HG03280 (cell line): ENCODE data around the gene RGS7.

Source experiments
- ATAC-seq: cut with Tn5 transposase; IDR thresholded peaks from one replicate; pipeline ENCODE4 v1.9.1; 2021; ENCODE audit warnings: mild to moderate bottlenecking, moderate library complexity; ENCODE audit not compliant: unreplicated experiment

RGS7 gene

DNA sequence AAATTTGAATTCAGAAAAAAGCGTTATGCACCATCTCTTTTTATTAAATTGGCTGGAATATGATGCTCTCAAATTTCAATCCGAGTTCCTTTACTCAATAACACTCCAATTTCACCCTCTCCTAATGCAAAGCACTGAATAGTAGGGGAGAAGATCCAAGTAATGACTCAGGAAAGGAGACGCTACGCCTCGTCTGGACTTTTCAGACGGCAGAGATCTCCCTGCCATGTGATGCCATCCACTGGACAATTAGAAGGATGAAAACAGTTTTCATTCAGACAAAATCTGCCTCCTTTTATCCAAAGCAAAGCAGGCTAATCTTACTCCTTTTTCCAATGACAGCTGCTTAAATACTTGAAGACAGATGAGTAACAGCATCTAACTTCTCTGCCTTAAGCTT is 502.6 kb downstream of the RGS7 start:
- ATAC-seq = no peak

DNA sequence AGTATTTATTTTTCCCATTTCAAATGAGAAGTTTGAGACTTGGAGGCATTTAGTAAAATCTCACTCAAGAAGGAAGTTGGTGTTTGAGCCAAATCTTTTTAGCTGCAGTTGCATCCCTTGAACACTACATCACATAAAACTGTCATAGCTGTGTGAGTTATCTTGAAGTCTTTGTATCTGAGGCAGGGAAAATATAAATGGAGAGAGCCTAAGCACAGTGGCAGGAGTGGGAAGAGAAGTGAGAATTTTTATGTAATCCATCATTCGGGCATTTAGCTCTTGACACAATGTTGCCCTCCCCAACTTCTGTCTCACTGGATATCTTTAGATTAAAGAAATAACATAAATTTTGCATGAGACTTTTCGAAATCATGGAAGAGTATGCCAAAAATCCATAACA is 509.7 kb downstream of the RGS7 start:
- ATAC-seq = no peak

DNA sequence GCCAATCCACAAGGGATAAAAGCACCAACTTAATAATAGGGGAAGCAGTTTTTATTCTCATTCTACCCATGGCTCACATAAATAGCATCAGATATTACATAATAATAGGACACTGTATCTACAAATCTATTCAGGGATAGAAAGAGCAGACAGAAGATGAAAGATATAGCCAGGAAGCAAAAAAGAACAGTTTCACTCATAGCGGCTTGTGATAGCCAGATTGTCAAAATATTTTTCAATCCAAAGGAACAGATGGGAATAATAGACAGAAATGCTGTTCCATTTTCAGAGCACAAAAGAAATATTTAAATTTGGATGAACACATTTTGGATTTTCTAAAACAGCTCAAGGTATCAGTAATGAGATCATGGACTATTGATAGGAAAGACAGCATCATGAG is 512.5 kb downstream of the RGS7 start:
- ATAC-seq = no peak

DNA sequence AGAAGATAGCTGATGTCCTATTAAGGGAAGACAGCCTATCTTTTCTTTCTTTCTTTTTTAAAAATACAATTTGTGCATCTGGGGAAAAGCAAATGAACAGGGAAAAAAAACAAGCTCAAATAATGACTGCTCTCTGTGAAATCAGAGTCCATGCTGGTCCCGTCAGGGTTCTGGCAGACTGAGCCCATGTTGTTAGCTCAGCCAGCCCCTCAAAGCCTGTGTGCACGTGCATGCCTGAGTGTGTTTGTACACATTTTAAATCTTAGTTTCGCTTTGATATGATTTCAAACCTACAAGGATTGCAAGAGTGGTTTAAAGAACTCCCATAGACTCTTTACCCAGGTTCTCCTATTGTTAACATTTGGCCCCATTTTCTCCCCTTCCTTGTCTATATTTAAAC is 513.2 kb downstream of the RGS7 start:
- no peak for ATAC-seq

DNA sequence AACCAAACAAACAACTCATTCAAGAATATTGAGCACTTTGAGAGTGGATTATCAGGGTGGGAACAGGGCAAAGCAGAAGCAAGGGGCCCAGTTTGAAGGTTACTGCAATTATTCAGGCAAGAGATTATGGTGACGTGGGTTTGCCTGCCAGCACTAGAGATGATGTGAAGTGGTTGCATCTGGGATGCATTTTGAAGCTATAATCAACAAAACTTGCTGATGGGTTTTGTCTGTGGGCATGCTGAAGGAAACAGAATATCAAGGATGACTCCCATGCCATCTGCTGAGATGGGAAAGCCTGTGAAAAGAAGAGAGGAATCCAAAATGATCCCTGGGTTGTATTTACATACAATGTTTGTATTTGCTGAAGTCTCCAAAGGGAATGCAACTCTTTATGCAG is 520.7 kb downstream of the RGS7 start:
- no peak for ATAC-seq

DNA sequence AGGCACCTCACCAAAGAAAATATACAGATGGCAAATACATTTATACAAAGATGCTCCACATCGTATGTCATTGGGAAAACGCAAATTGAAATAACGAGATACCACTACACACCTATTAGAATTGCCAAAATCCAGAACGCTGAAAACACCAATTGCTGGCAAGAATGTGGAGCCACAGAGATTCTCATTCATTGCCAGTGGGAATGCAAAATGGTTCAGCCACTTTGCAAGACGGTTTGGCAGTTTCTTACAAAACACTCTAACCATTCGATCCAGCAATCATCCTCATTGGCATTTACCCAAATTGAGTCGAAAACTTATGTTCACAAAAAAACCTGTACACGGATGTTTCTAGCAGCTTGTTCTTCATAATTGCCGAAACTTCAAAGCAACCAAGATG is 521.7 kb downstream of the RGS7 start:
- ATAC-seq = no peak

DNA sequence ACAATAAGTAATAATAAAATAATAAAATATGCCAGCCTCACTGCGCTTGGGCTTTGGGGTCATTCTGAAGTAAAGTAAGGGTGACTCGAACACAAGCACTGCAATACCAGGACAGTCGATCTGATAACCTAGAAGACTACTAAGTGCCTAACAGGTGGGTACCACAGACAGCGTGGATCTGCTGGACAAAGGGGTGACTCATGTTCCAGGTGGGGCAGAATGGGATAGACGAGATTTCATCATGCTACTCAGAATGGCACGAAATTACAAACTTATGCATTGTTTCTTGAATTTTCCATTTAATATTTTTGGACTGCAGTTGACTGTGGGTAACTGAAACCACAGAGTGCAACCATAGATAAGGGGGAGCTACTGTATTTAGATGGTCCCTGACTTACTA is 523.9 kb downstream of the RGS7 start:
- no peak for ATAC-seq

DNA sequence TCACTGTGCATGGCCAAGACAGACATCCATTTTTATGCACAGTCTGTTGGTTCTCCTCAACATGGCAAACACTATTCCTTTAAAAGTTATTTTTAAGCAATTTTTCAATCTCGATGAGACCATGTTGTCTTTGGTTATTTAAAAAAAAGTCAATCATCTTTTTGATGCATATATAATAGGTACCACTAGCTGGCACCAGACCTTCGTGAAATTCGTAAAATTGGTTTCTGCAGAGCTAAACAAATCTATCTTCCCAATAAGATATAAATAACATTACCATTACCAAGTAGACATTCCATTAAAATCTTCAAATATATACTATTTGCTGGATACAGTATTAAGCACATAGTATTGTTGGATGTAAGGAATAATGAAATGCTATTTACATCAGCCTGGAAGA is 525.1 kb downstream of the RGS7 start:
- ATAC-seq = no peak

DNA sequence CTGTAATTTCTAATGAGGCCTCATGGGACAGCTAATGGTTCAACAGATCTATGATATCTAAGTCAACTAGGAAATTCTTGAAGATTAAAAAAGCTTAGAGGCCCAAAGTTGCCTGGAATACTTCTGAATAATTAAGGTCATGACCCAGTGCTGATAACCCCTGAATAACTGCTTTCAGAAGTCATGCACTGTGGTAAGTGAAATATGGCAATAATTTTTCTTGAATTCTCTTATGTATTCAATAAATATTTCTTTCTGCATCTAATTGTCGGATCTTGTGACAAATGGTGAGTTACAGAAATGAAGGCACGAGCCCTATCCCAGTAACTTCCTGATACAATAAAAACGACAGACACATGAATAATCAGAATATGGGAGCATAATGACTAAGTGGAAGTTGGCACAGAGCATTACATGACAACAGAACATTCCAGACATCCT is 525.8 kb downstream of the RGS7 start:
- no peak for ATAC-seq

DNA sequence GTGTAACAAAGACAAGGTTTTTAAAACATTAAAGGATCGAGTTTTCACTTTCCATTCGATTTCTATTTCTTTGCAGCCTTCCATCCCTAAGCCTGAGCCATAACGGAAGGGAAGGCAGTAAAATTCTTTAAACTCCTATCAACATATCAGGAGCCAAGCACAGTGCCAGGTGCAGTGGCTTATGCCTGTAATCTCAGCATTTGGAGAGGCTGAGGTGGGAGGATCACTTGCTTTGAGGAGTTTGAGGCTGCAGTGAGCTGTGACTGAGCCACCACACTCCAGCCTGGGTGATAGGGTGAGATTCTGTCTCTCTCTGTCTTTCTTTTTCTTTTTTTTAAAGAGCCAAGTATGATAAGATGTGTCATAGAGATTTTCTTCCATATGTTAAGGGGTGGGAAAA is 527.5 kb downstream of the RGS7 start:
- ATAC-seq = no peak

DNA sequence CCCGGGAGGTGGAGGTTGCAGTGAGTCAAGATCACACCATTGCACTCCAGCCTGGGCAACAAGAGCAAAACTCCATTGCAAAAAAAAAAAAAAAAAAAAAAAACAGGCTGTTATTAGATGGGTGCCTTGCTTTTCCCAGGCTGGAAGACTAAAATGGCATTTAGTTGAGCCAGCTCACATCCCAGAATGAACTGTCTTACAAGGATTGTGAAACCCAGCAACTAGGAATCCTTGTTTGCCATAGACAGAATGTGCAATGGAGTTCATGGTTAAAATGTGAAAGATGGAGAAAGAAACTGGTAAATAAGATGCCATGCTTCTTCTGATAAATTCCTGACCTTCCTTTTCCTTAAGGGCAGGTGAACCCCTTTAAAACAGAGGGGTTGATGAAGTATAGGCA is 529.2 kb downstream of the RGS7 start:
- no peak for ATAC-seq

DNA sequence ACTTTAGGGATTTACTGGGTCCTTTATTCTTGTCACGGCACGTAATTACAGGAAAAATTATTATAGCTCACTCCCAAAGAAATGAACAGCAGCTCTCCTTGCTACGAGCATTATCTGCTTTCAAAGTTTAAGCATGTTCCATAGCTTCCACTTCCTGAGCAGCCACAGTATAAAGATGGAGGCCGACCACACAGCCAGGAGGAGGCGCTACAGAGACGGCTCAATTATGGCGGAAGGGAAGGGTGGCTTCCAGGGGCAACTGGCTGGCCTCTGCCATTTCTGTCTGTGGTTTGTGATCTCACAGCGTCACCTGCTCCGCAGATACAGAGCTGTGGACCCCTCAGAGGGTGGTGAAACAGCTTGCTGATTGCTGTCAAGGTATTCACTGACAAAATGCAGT is 532.8 kb downstream of the RGS7 start:
- no peak for ATAC-seq

DNA sequence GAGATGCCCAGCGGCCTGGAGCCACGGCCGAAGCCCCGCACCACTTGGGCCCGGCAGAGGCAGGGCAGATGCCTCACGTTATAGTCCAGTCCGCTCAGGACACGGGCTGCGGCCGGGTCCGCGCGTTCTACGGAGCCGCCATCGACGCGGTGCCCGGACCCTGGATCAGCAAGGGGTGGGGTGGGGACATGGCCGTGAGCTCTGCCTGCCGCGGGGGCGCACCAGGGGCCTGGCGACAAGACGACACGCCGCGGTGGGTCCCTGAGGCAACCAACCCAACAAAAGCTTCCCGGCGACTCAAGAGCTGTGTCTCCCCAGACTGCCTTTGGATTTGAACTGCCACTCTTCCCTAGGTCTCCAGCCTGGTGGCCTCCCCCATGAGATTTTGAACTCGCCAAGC is 533.6 kb downstream of the RGS7 start:
- ATAC-seq = no peak

DNA sequence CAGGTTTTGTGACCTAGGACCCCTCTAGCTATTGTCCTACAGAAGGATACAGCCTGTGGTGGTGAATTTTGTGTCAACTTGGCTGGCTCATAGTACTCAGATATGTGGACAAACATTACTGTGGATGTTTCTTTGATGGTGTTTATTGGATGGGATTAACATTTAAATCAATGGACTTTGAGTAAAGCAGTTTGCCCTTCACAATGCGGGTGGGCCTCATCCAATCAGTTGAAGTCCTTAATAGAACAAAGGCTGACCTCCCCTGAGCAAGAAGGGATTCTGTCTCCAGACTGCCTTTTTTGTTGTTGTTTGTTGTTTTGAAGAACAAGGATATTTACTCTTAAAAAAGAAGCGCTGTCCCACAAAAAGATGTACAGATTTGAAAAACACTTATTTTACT is 535.1 kb downstream of the RGS7 start:
- ATAC-seq = no peak

DNA sequence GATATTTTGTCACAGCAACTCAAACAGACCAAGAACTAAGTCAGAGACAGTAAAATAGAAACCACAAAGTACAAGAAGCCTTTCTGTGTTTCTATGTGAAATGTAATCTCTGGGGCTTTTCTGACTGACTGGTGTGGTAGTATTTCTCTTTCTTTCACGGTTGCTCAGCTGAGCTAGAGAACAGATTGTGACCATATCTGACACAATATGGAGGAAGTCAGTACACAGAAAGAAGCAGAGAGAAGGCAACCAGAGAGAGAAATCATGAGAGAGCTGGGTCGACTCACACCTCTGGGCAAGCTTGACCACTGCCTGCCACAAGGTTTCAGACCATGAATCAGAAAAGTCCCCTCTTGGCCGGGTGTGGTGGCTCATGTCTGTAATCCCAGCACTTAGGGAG is 536.2 kb downstream of the RGS7 start:
- no peak for ATAC-seq

DNA sequence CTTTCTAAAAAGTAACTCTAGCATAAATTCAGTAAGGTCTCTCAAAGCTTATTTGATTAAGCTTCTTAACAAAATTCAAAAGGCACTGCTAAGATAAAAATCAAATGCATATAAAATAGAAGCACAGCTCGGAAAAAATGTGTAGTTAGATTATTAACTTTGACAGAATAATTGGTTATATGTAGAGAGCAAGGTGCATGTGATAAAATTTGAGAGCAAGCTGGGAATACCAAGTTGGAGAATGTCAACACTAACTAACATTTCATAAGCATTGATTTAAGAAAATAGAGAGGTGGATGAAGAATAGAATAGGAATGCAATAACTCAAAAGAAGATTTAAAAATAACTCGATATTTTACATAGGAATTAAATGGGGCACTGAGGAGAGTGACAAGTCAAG is 540.5 kb downstream of the RGS7 start:
- no peak for ATAC-seq

DNA sequence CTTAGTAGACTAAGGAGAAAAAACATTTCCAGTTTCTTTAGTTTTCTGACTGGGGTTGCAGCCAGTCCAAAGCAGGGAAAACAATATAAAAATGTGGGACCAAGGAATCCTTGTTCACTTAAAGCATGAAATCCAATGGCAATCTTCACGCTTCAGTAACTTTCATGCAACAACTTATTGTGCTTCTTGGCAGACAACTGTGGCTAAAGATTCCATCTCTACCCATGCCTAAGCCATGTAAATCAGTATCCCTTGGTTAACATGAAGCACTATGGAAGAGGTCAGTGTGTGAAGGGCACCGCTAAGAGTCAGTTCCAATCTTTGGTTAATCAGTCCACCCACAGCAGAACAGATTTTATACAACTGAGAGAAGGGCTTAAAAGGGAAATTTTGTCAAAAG is 543.3 kb downstream of the RGS7 start:
- ATAC-seq = no peak

DNA sequence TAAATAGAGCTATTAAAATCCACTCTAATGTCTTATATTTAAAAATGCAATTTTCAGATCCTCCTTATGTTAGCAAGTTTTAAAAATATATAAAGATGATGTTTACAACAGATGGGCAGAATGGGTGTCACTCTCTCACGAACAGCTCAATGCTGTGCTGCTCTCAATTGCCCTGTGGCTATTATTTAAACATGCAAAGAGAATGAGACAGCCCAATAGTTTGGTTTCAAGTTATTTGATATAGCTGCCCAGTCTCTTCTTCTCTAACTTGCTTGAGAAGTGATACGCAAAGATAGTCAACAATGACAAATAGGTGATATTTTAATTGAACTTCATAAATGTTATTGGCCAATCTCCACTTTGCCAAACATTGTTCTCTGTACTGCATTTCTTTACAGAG is 545.7 kb downstream of the RGS7 start:
- no peak for ATAC-seq

DNA sequence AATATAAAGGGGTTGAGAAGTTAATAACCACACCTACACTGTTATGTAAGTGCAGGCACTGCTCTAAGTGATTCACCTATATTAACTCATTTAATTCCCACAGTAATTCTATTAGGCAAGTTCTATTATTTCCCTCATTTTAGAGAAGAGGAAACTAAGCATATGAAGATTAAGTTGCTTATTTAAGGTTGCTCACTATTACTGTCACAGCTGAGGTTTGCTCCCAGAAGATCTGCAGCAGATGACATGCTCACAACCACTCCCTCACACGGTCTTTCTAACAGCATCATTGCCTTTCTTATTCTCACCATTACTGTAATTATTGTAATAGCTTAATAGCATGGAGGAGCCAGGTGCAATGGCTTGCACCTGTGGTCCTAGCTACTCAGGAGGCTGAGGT is 548.6 kb downstream of the RGS7 start:
- ATAC-seq = no peak

DNA sequence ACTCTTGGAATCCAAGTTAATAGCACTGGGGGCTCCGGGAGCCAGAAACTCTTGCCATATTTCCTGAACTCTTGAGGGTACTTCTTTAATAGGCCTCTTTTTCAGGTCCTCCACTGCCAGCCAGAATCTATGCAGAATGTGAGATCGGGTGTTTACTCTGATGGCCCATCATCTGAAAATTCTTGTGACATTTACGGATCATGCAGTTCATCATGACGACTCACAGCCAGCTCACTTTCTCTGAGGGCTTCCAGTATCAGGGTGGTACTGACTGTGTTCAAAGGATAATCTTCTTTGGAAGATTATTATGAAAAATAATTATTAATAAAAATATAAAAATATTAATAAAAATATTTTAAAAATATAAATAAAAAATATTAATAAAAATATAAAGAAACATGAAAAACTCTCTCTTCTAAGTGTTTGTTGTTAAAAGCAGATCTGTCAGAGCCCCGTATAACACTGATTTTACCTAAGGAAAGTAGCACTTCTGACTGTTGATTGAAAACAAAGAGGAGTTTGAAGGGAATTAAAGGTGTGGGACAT is 550.7 kb downstream of the RGS7 start:
- no peak for ATAC-seq

DNA sequence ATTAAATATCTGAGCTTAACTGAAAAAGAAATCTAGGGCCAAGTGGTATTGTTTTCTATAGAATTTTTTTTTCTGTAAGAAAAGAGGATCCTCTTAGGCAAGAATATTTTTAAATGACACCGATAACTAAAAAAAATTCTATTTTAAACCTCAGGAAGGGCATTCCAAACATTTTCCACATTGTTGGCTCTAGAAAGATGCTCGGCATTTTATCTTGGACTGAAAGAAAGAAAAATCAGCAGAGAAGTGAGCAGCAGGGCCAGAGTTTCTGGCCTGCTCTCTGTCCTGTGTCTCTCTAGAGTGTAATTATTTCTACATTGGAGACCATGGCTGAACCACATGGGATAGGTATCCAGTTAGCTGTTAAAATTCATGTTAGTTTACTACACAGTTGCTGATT is 552.5 kb downstream of the RGS7 start:
- no peak for ATAC-seq

DNA sequence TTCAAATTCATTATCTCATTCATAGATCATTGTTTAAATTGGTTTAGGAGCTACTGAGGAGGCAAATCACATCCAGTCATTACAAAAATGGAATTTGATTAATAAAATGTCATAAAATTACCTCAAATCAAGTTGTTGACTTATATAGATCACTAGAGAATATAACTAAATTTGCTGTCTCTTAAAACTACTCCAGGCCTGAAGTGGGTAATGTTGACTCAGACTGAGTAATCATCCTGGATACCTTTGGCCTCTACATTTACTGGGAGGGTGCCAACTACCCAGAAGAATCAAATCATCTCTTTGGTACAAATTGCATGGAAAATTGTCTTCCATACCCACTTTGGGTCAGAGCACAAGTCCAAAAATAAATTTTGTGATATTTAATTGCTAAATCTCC is 553.9 kb downstream of the RGS7 start:
- ATAC-seq = no peak

DNA sequence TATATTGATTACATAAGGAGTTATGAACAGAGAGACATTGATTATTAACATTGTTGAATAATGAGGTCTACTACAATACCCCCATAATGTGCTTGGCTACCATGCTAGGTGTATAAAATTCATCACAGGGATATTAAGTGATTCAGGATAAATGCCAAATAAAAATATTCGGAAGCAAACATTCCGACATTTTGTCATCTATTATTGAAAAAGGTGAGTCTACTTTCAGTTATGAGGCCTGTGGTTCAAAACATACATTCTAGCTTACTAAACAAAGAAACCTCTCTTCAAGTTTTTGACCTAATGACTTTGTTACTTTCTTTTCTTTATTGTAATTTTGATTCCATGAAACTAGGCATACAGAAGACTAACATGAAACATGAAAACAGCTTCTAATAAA is 554.7 kb downstream of the RGS7 start:
- no peak for ATAC-seq

DNA sequence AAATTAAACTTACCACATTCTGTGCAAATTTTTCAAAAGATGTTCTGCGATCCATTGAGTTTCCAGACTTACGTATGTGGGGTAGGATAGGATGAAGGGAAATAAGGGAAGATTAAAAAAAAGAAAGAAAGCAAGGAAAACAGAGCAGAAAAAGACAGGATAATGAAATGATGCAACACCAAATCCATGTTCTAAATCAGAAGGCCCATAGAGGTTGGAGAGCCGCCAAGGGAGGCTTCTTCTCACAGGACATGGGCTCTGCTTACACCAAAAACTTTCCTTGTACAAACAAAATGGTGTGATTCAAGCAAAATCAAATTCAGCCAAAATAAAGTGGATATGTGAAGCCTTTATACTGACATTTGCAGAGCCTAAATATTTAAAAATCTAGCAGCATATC is 555.6 kb downstream of the RGS7 start:
- ATAC-seq = no peak
